Stomach (tissue), 9 donors: Measurements from ENCODE around the gene GRIP2. TPM values are rescaled to one million over a fixed set of nuclear protein-coding genes. Genes with fewer than 3 reads are reported as not detected.

ENCODE experiments used
- DNase-seq, 2 donors: peaks; one replicate each; pipeline versions ENCODE4 v3.0.0 to v3.0.0-alpha.2; 2013 to 2019
- H3K27ac ChIP-seq, 5 donors: fragments of 200-600 bp in 4 of 5; sonication (generic) in 4 of 5; one replicate each; pipeline ENCODE4 v1.5.1; 2013 to 2019; ENCODE audit warnings: mild to moderate bottlenecking in 1 of 5, moderate library complexity in 1 of 5
- H3K27me3 ChIP-seq, 3 donors: fragments of 200-600 bp; sonication (generic); one replicate each; pipeline ENCODE4 v1.5.1; 2017 to 2019; ENCODE audit warnings: mixed run types in 1 of 3
- H3K36me3 ChIP-seq, 4 donors: fragments of 200-600 bp; sonication (generic); 1 replicate in 3 of 4; 2 replicates in 1 of 4; pipeline ENCODE4 v1.5.1; 2016 to 2019
- H3K4me1 ChIP-seq, 4 donors: fragments of 200-600 bp; sonication (generic); one replicate each; pipeline ENCODE4 v1.5.1; 2016 to 2019
- H3K4me3 ChIP-seq, 4 donors: fragments of 200-600 bp; sonication (generic) in 3 of 4; one replicate each; pipeline ENCODE4 v1.5.1; 2016 to 2019; ENCODE audit warnings: mild to moderate bottlenecking in 1 of 4
- H3K9me3 ChIP-seq, 4 donors: fragments of 200-600 bp; sonication (generic); one replicate each; pipeline ENCODE4 v1.5.1; 2016 to 2019
- EP300 ChIP-seq: sonication (generic); formaldehyde crosslinking; IDR thresholded peaks from one replicate; pipeline ENCODE4 v1.6.1; 2017; ENCODE audit warnings: antibody characterized with exemption
- POLR2A ChIP-seq, 4 donors: fragments of 450-650 bp; IDR thresholded peaks; one replicate each; pipeline ENCODE4 v1.6.1; 2016; ENCODE audit warnings: antibody characterized with exemption in 4 of 4, control low read depth in 2 of 4, mild to moderate bottlenecking in 1 of 4, moderate library complexity in 1 of 4
- POLR2AphosphoS5 ChIP-seq, 3 donors: sonication (generic); formaldehyde crosslinking; IDR thresholded peaks; one replicate each; pipeline ENCODE4 v1.6.1; 2016; ENCODE audit warnings: antibody characterized with exemption in 3 of 3
- WGBS, 5 donors: extraction: QIAGEN DNeasy Blood & Tissue Kit in 3 of 5; methylation state at CpG; one replicate each; pipeline versions ENCODE4 v1.1.5 to v1.1.7; 2013 to 2018; 5-methylcytosine and 5-hydroxymethylcytosine counted together
- intact Hi-C: fragments of 100-400 bp; cut with DNase I; formaldehyde crosslinking; loops from one replicate; pipeline ENCODE4 v1.15.1; 2023; ENCODE audit warnings: low total_unique reads
- polyA plus RNA-seq, 3 donors: library from polyadenylated mRNA; stranded (reverse); fragments of 200-250 nt; gene quantifications; one replicate each; pipeline ENCODE4 v1.2.3, GENCODE V29; 2013
- total RNA-seq, 5 donors: library from RNA; depleted of rRNA; stranded (reverse); fragments of >200 nt; gene quantifications; one replicate each; pipeline versions ENCODE4 v1.1.0 to v1.2.3, GENCODE V29; 2014 to 2016
- TF ChIP-seq, protein P1 (sequence below), 7 experiments: fragments of 450-650 bp in 4 of 7; fragments of 200-600 bp in 3 of 7; sonication (generic) in 3 of 7; IDR thresholded peaks; one replicate each; pipeline ENCODE4 v1.5.1; 2016 to 2019; ENCODE audit warnings: antibody characterized with exemption in 7 of 7, control low read depth in 2 of 7, mild to moderate bottlenecking in 1 of 7
- donor health status: healthy with polysubstance abuse.
- donor health status: Bipolar disorder and iron deficiency.
- donor health status: healthy.

The GRIP2 gene
- total and polyA plus RNA-seq, 8 donors: 0.58 to 33.8 (median 2.8) TPM

GRCh38 chr3:14468621-14468981 lies 71.5 kb downstream of the GRIP2 start:
- peaks cover 31 to 94% (median 87%) of the 10 kb centered on the region in 4 donors for H3K36me3 ChIP-seq
- H3K4me3 ChIP-seq: no peak overlapping the region
- 92 to 94% (median 93%) methylated on average over 8 to 13 of the region's 13 CpGs for WGBS, 5 donors
- no peaks in the 10 kb centered on the region for H3K27me3 ChIP-seq
- no peak for TF ChIP-seq POLR2A (IDR thresholded peaks at IDR 0.05)
- no peak for TF ChIP-seq POLR2AphosphoS5 (IDR thresholded peaks at IDR 0.05)
- TF ChIP-seq EP300: no peak
- TF ChIP-seq, protein P1, sequence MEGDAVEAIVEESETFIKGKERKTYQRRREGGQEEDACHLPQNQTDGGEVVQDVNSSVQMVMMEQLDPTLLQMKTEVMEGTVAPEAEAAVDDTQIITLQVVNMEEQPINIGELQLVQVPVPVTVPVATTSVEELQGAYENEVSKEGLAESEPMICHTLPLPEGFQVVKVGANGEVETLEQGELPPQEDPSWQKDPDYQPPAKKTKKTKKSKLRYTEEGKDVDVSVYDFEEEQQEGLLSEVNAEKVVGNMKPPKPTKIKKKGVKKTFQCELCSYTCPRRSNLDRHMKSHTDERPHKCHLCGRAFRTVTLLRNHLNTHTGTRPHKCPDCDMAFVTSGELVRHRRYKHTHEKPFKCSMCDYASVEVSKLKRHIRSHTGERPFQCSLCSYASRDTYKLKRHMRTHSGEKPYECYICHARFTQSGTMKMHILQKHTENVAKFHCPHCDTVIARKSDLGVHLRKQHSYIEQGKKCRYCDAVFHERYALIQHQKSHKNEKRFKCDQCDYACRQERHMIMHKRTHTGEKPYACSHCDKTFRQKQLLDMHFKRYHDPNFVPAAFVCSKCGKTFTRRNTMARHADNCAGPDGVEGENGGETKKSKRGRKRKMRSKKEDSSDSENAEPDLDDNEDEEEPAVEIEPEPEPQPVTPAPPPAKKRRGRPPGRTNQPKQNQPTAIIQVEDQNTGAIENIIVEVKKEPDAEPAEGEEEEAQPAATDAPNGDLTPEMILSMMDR (IDR thresholded peaks at IDR 0.05): no peak
- DNase-seq: no peak
- H3K4me1 ChIP-seq: peaks cover under 1 to 13% (median 4%) of the 10 kb centered on the region in 4 donors
- no peaks in the 10 kb centered on the region for H3K9me3 ChIP-seq
- H3K27ac ChIP-seq: no peak overlapping the region
- intact Hi-C loops: loop anchor here (5.0 kb wide), 2 partner anchors 206 to 266 kb away; no protein-coding TSS in a partner anchor

DNA sequence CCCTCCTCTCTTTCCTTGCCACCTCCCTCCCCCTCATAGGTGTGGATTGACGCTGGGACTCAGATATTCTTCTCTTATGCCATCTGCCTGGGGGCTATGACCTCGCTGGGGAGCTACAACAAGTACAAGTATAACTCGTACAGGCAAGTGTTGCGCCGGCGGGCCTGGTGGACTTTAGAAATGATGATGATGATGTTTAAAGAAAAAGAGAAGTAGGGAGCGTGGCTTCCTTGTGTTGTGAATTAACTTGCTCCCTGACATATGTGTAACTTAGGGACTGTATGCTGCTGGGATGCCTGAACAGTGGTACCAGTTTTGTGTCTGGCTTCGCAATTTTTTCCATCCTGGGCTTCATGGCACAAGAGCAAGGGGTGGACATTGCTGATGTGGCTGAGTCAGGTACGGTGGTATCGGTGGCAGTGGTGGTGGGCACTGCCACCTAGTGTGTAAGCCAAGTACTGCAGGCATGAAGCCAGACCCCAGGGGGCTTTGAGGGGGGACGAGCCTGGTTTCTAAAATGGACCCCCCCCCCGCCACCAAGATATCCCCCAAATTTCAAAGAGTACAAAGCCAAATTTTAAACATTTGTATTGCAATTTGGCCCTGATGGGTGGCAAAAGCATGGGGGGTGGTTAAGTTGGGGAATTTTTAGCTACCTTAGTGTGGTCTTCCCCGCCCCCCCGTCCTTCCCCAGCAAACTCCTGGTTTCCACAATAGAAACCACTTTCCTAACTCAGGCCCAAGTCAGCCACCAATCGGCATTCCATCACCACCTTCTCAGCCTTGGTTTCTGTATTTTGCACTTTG lies 72.1 kb downstream of the GRIP2 start:
- intact Hi-C loops: loop anchor here (5.0 kb wide), 2 partner anchors 206 to 266 kb away; no protein-coding TSS in a partner anchor
- Histone ChIP-seq H3K4me3 (no peak overlapping the region), H3K27me3 (no peaks in the 10 kb centered on the region), H3K27ac (no peak overlapping the region), H3K36me3 (peaks cover 36 to 94% (median 87%) of the 10 kb centered on the region in 4 donors), H3K9me3 (no peaks in the 10 kb centered on the region), H3K4me1 (peaks cover 0 to 8% (median under 1%) of the 10 kb centered on the region in 4 donors)
- peak; percentile 35 to 78 for DNase-seq
- 63 to 69% (median 67%) methylated on average over 15 of the region's 15 CpGs for WGBS, 5 donors
- TF ChIP-seq POLR2A (IDR thresholded peaks at IDR 0.05): no peak
- TF ChIP-seq POLR2AphosphoS5 (IDR thresholded peaks at IDR 0.05): peak in 1 of 3 donors; percentile 22
- TF ChIP-seq, protein P1 (IDR thresholded peaks at IDR 0.05): peak in 5 of 7 experiments; percentile 62 to 90 (median 81)
- no peak for TF ChIP-seq EP300

GRCh38 chr3:14466179-14466903 lies 73.8 kb downstream of the GRIP2 start:
- Histone ChIP-seq H3K27ac (no peak overlapping the region), H3K4me3 (no peak overlapping the region), H3K9me3 (no peaks in the 10 kb centered on the region), H3K4me1 (peaks cover 4 to 10% (median 6%) of the 10 kb centered on the region in 4 donors), H3K36me3 (peaks cover 36 to 94% (median 82%) of the 10 kb centered on the region in 4 donors), H3K27me3 (no peaks in the 10 kb centered on the region)
- intact Hi-C loops: loop anchor here (5.0 kb wide), 2 partner anchors 204 to 264 kb away; no protein-coding TSS in a partner anchor
- no peak for TF ChIP-seq POLR2A (IDR thresholded peaks at IDR 0.05)
- TF ChIP-seq EP300: no peak
- TF ChIP-seq, protein P1 (IDR thresholded peaks at IDR 0.05): no peak
- TF ChIP-seq POLR2AphosphoS5 (IDR thresholded peaks at IDR 0.05): no peak
- WGBS, 5 donors: 90 to 97% (median 95%) methylated on average over 23 of the region's 23 CpGs
- DNase-seq: no peak

- no peak overlapping the region for H3K4me3 ChIP-seq
- DNase-seq: no peak
- H3K36me3 ChIP-seq: peaks cover 36 to 92% (median 81%) of the 10 kb centered on the region in 4 donors
- TF ChIP-seq, protein P1 (IDR thresholded peaks at IDR 0.05): no peak
- no peak for TF ChIP-seq POLR2AphosphoS5 (IDR thresholded peaks at IDR 0.05)
- no peak for TF ChIP-seq POLR2A (IDR thresholded peaks at IDR 0.05)
- no peak for TF ChIP-seq EP300
- H3K9me3 ChIP-seq: no peaks in the 10 kb centered on the region
- no peak overlapping the region for H3K27ac ChIP-seq
- H3K4me1 ChIP-seq: peaks cover 13 to 19% (median 15%) of the 10 kb centered on the region in 4 donors
- no peaks in the 10 kb centered on the region for H3K27me3 ChIP-seq
- WGBS, 5 donors: 91 to 98% (median 94%) methylated on average over 3 of the region's 3 CpGs
- intact Hi-C loops: loop anchor here (5.0 kb wide), 2 partner anchors 203 to 263 kb away; no protein-coding TSS in a partner anchor
Measured at GRCh38 chr3:14465425-14465824, 74.7 kb downstream of the GRIP2 start.
